HepG2 (cell line): Measurements from ENCODE around the gene HCRTR1.

Experiments used
- CBX5 ChIP-seq: sonication (generic); formaldehyde crosslinking; IDR thresholded peaks from 2 replicates; pipeline ENCODE4 v1.4.0; 2020; ENCODE audit warnings: missing genetic modification reagents, borderline replicate concordance
- FOXP1 ChIP-seq, 2 experiments: fragments of 450-650 bp in 1 of 2; IDR thresholded peaks; 2 replicates each; pipeline ENCODE4 v1.6.1; 2017 to 2018; ENCODE audit warnings: antibody characterized with exemption in 1 of 2
- KDM4B ChIP-seq: sonication (generic); formaldehyde crosslinking; IDR thresholded peaks from 2 replicates; pipeline ENCODE4 v1.4.0; 2020; ENCODE audit warnings: missing genetic modification reagents
- RFX3 ChIP-seq: IDR thresholded peaks from 2 replicates; pipeline ENCODE4 v1.6.1; 2016; ENCODE audit warnings: missing biosample characterization, missing genetic modification reagents
- RXRA ChIP-seq: sonication (generic); formaldehyde crosslinking; IDR thresholded peaks from 2 replicates; pipeline ENCODE4 v1.5.1; 2020; ENCODE audit warnings: missing genetic modification reagents
- TOPORS ChIP-seq: sonication (generic); formaldehyde crosslinking; IDR thresholded peaks from 2 replicates; pipeline ENCODE4 v1.8.0; 2023; ENCODE audit warnings: mild to moderate bottlenecking, missing genetic modification reagents
- ZNF274 ChIP-seq: sonication (generic); formaldehyde crosslinking; IDR thresholded peaks from 2 replicates; pipeline ENCODE4 v1.5.1; 2020; ENCODE audit warnings: mild to moderate bottlenecking, missing genetic modification reagents
- ZNF430 ChIP-seq: sonication (generic); formaldehyde crosslinking; IDR thresholded peaks from 2 replicates; pipeline ENCODE4 v1.9.0; 2021; ENCODE audit warnings: mild to moderate bottlenecking, missing genetic modification reagents
- ZNF432 ChIP-seq: sonication (generic); formaldehyde crosslinking; IDR thresholded peaks from 2 replicates; pipeline ENCODE4 v1.5.0; 2020; ENCODE audit warnings: missing genetic modification reagents, mild to moderate bottlenecking, borderline replicate concordance
- ZNF652 ChIP-seq: IDR thresholded peaks from 2 replicates; pipeline ENCODE4 v1.6.1; 2016; ENCODE audit warnings: low read depth, borderline replicate concordance
- ZNF678 ChIP-seq: sonication (generic); formaldehyde crosslinking; IDR thresholded peaks from 2 replicates; pipeline ENCODE4 v1.4.0; 2020; ENCODE audit warnings: mild to moderate bottlenecking, missing genetic modification reagents
- TF ChIP-seq, protein P1 (sequence below): sonication (generic); formaldehyde crosslinking; IDR thresholded peaks from 2 replicates; pipeline ENCODE4 v1.5.0; 2020; ENCODE audit warnings: mild to moderate bottlenecking, missing genetic modification reagents, moderate library complexity

- TF ChIP-seq ZNF678 (no peak), CBX5 (CRISPR knock-in tag) (no peak), ZNF652 (CRISPR knock-in tag) (no peak), FOXP1 (IDR thresholded peaks at IDR 0.05) (no peak), FOXP1 (CRISPR knock-in tag; IDR thresholded peaks at IDR 0.05) (no peak), RFX3 (CRISPR knock-in tag) (no peak), ZNF432 (CRISPR knock-in tag) (no peak), RXRA (CRISPR knock-in tag) (no peak), TOPORS (CRISPR knock-in tag) (no peak), KDM4B (no peak), ZNF274 (CRISPR knock-in tag) (no peak), ZNF430 (CRISPR knock-in tag) (no peak)
- TF ChIP-seq, protein P1, sequence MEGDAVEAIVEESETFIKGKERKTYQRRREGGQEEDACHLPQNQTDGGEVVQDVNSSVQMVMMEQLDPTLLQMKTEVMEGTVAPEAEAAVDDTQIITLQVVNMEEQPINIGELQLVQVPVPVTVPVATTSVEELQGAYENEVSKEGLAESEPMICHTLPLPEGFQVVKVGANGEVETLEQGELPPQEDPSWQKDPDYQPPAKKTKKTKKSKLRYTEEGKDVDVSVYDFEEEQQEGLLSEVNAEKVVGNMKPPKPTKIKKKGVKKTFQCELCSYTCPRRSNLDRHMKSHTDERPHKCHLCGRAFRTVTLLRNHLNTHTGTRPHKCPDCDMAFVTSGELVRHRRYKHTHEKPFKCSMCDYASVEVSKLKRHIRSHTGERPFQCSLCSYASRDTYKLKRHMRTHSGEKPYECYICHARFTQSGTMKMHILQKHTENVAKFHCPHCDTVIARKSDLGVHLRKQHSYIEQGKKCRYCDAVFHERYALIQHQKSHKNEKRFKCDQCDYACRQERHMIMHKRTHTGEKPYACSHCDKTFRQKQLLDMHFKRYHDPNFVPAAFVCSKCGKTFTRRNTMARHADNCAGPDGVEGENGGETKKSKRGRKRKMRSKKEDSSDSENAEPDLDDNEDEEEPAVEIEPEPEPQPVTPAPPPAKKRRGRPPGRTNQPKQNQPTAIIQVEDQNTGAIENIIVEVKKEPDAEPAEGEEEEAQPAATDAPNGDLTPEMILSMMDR (CRISPR knock-in tag): no peak
Measured at GRCh38 chr1:31591425-31592093, 25.9 kb upstream of the HCRTR1 start.
